Keratinocyte (primary cell): Measurements from ENCODE around the gene ZBTB17. TPM values are rescaled to one million over a fixed set of nuclear protein-coding genes. Genes with fewer than 3 reads are reported as not detected.

Source experiments
- DNase-seq: peaks from one replicate; pipeline ENCODE4 v3.0.0-alpha.2; 2011; ENCODE audit warnings: low read depth, missing footprints, low spot score
- FAIRE-seq: peaks from 2 replicates; lab custom pipeline; 2011; peaks lifted over from hg19 to GRCh38; lab: Jason Lieb, UNC
- H2AFZ ChIP-seq: 2 replicates; pipeline ENCODE4 v1.6.0; 2012; ENCODE audit warnings: low read length, control low read depth, inconsistent platforms; ENCODE audit not compliant: control insufficient read depth
- H3K27ac ChIP-seq: 2 replicates; pipeline ENCODE4 v1.5.1; 2011; ENCODE audit warnings: low read length; ENCODE audit not compliant: control insufficient read depth, insufficient read depth
- H3K27me3 ChIP-seq: 3 replicates; pipeline ENCODE4 v1.6.0; 2011; ENCODE audit warnings: low read length; ENCODE audit not compliant: control insufficient read depth, insufficient read depth; ENCODE audit errors: extremely low read depth
- H3K36me3 ChIP-seq, 2 experiments: 2 replicates in 1 of 2; 3 replicates in 1 of 2; pipeline ENCODE4 v1.5.1; 2011; ENCODE audit warnings: low read length in 2 of 2, mild to moderate bottlenecking in 1 of 2; ENCODE audit not compliant: control insufficient read depth in 2 of 2, insufficient read depth in 2 of 2; ENCODE audit errors: extremely low read depth in 1 of 2
- H3K4me1 ChIP-seq: 3 replicates; pipeline ENCODE4 v1.5.1; 2011; ENCODE audit warnings: low read length; ENCODE audit not compliant: control insufficient read depth, insufficient read depth; ENCODE audit errors: extremely low read depth
- H3K4me2 ChIP-seq: 3 replicates; pipeline ENCODE4 v1.6.0; 2011; ENCODE audit warnings: low read depth, low read length; ENCODE audit not compliant: control insufficient read depth, insufficient read depth; ENCODE audit errors: extremely low read depth
- H3K4me3 ChIP-seq, 3 experiments: fragments of 200-600 bp in 1 of 3; sonication (generic) in 1 of 3; 2 replicates in 2 of 3; 3 replicates in 1 of 3; pipeline ENCODE4 v1.5.1; 2011 to 2016; ENCODE audit warnings: low read length in 3 of 3, mild to moderate bottlenecking in 3 of 3, control low read depth in 2 of 3, inconsistent platforms in 1 of 3, low read depth in 1 of 3, mixed read lengths in 1 of 3, mixed run types in 1 of 3, moderate library complexity in 1 of 3; ENCODE audit not compliant: control insufficient read depth in 2 of 3, insufficient read depth in 2 of 3; ENCODE audit errors: extremely low read depth in 1 of 3
- H3K79me2 ChIP-seq: 2 replicates; pipeline ENCODE4 v1.6.0; 2012; ENCODE audit warnings: low read length; ENCODE audit not compliant: control insufficient read depth, insufficient read depth
- H3K9ac ChIP-seq: 3 replicates; pipeline ENCODE4 v1.6.0; 2011; ENCODE audit warnings: low read length; ENCODE audit not compliant: control insufficient read depth, insufficient read depth; ENCODE audit errors: extremely low read depth
- H3K9me1 ChIP-seq: 3 replicates; pipeline ENCODE4 v1.6.0; 2011; ENCODE audit warnings: low read length; ENCODE audit not compliant: control insufficient read depth, insufficient read depth; ENCODE audit errors: extremely low read depth
- H3K9me3 ChIP-seq: 2 replicates; pipeline ENCODE4 v1.5.1; 2012; ENCODE audit warnings: low read depth, low read length; ENCODE audit not compliant: control insufficient read depth
- H4K20me1 ChIP-seq: 3 replicates; pipeline ENCODE4 v1.6.0; 2011; ENCODE audit warnings: low read length; ENCODE audit not compliant: control insufficient read depth, insufficient read depth; ENCODE audit errors: extremely low read depth
- EZH2 ChIP-seq: IDR thresholded peaks from one replicate; pipeline ENCODE4 v1.6.1; 2012; ENCODE audit warnings: inconsistent platforms, mild to moderate bottlenecking, low read length, moderate library complexity
- dilution Hi-C: fragments of 300-500 bp; cut with MboI; formaldehyde crosslinking; loops from one replicate; pipeline ENCODE4 v1.7.0; 2020; ENCODE audit warnings: low sequenced_read_pairs; ENCODE audit not compliant: extremely low pct_ligation_motif_present
- polyA plus RNA-seq, 5 experiments: library from polyadenylated mRNA; depleted of rRNA in 3 of 5; stranded (reverse) in 3 of 5; stranded (forward) in 1 of 5; unstranded in 1 of 5; fragments of >200 nt; gene quantifications; 1 replicate in 1 of 5; 2 replicates in 3 of 5; 3 replicates in 1 of 5; pipeline versions ENCODE4 v1.2.1 to v1.2.3, GENCODE V29; 2011 to 2012; ENCODE audit warnings: missing spikeins in 2 of 5, low read depth in 1 of 5, low replicate concordance in 1 of 5
- TF ChIP-seq, protein P1 (sequence below), 3 experiments: IDR thresholded peaks in 1 of 3; conservative IDR thresholded peaks in 1 of 3; optimal IDR thresholded peaks in 1 of 3; 2 replicates in 2 of 3; 3 replicates in 1 of 3; pipeline versions ENCODE3 to v1.5.1; 2011; ENCODE audit warnings: low read length in 3 of 3, mild to moderate bottlenecking in 3 of 3, moderate library complexity in 2 of 3, control low read depth in 1 of 3, inconsistent platforms in 1 of 3; ENCODE audit not compliant: insufficient read depth in 2 of 3; ENCODE audit errors: extremely low read depth in 1 of 3

The ZBTB17 gene
- polyA plus RNA-seq, 1 donor (not counting 4 experiments of a cell fraction or from before 2014, with no cell fraction given), result 18.4 TPM

GRCh38 chr1:15963968-15964648 is 11.8 kb downstream of the ZBTB17 start:
- FAIRE-seq (no peak), DNase-seq (no peak)
- no peak overlapping the region for H3K9ac ChIP-seq
- H3K9me3 ChIP-seq, result no peaks in the 10 kb centered on the region
- no peak overlapping the region for H3K4me2 ChIP-seq
- H3K4me1 ChIP-seq, result peaks cover 9% of the 10 kb centered on the region
- H3K36me3 ChIP-seq, result peaks cover 7 to 13% of the 10 kb centered on the region in 2 experiments
- TF ChIP-seq EZH2, result no peak
- dilution Hi-C loops, result no loop called here
- H2AFZ ChIP-seq, result no peak overlapping the region
- H3K27ac ChIP-seq, result no peak overlapping the region
- no peak overlapping the region for H3K4me3 ChIP-seq
- H3K27me3 ChIP-seq, result no peaks in the 10 kb centered on the region
- H3K9me1 ChIP-seq, result no peaks in the 10 kb centered on the region
- no peaks in the 10 kb centered on the region for H4K20me1 ChIP-seq
- H3K79me2 ChIP-seq, result peaks cover 57% of the 10 kb centered on the region

GRCh38 chr1:15963363-15963967 is 12.4 kb downstream of the ZBTB17 start:
- no peaks in the 10 kb centered on the region for H4K20me1 ChIP-seq
- H3K27ac ChIP-seq, result no peak overlapping the region
- no peak overlapping the region for H3K9ac ChIP-seq
- no peak overlapping the region for H2AFZ ChIP-seq
- no peaks in the 10 kb centered on the region for H3K27me3 ChIP-seq
- no peaks in the 10 kb centered on the region for H3K9me3 ChIP-seq
- DNase-seq (no peak), FAIRE-seq (no peak)
- H3K9me1 ChIP-seq, result no peaks in the 10 kb centered on the region
- H3K36me3 ChIP-seq, result peaks cover 6 to 11% of the 10 kb centered on the region in 2 experiments
- no peak overlapping the region for H3K4me3 ChIP-seq
- H3K79me2 ChIP-seq, result peaks cover 57% of the 10 kb centered on the region
- TF ChIP-seq, protein P1, sequence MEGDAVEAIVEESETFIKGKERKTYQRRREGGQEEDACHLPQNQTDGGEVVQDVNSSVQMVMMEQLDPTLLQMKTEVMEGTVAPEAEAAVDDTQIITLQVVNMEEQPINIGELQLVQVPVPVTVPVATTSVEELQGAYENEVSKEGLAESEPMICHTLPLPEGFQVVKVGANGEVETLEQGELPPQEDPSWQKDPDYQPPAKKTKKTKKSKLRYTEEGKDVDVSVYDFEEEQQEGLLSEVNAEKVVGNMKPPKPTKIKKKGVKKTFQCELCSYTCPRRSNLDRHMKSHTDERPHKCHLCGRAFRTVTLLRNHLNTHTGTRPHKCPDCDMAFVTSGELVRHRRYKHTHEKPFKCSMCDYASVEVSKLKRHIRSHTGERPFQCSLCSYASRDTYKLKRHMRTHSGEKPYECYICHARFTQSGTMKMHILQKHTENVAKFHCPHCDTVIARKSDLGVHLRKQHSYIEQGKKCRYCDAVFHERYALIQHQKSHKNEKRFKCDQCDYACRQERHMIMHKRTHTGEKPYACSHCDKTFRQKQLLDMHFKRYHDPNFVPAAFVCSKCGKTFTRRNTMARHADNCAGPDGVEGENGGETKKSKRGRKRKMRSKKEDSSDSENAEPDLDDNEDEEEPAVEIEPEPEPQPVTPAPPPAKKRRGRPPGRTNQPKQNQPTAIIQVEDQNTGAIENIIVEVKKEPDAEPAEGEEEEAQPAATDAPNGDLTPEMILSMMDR (optimal IDR thresholded peaks at IDR 0.05 in 1 of 3, IDR thresholded peaks at IDR 0.05 in 1 of 3, conservative IDR thresholded peaks at IDR 0.05 in 1 of 3; ENCODE audit: extremely low read depth in 1 of 3, insufficient read depth in 2 of 3, low read length in 3 of 3), result no peak
- no peak for TF ChIP-seq EZH2
- dilution Hi-C loops, result no loop called here
- peaks cover 9% of the 10 kb centered on the region for H3K4me1 ChIP-seq
- no peak overlapping the region for H3K4me2 ChIP-seq
